Forelimb muscle (tissue), 1 donor: ENCODE results near the gene RALA. TPM values are rescaled to one million over a fixed set of nuclear protein-coding genes. Genes with fewer than 3 reads are reported as not detected.

Experiments used
- polyA plus RNA-seq: library from polyadenylated mRNA; unstranded; fragments of 120-200 nt; gene quantifications from one replicate; pipeline ENCODE4 v1.2.1, GENCODE V29; 2013; ENCODE audit not compliant: insufficient read length

RALA gene
- polyA plus RNA-seq, 1 donor = 43.6 TPM

Other genes with a start within 250 kb of the RALA start
- gene YAE1, start 57.2 kb upstream of the RALA start, polyA plus RNA-seq = 23.2 TPM